ENCODE data around the gene RAB37. TPM values are rescaled to one million over a fixed set of nuclear protein-coding genes. Genes with fewer than 3 reads are reported as not detected.

Gene RAB37
- total RNA-seq, 1 experiment from 2014 or later: 2.5 TPM

- H2BK5ac ChIP-seq (ENCODE audit: insufficient read length, low read length): no peak overlapping the region
- H3K14ac ChIP-seq (ENCODE audit: insufficient read depth, low read length): no peak overlapping the region
- H2BK20ac ChIP-seq (ENCODE audit: low read depth, low read length, poor library complexity, severe bottlenecking): no peak overlapping the region
- H3K18ac ChIP-seq (ENCODE audit: insufficient read length, low read depth, low read length): no peak overlapping the region
- no peak overlapping the region for H2BK120ac ChIP-seq (ENCODE audit: low read depth, low read length, poor library complexity, severe bottlenecking)
- no peak overlapping the region for H2AK5ac ChIP-seq (ENCODE audit: insufficient read length, low read length)
- Mint-ChIP-seq H3K27me3 (ENCODE audit: low read depth) (no peaks in the 10 kb centered on the region), H3K4me3 (no peak overlapping the region; a peak in 1 of 5 replicates), H3K27ac (no peak overlapping the region), H3K36me3 (ENCODE audit: insufficient read depth in 1 of 3, low read depth in 3 of 3) (peaks cover 3 to 25% (median 12%) of the 10 kb centered on the region in 3 experiments; a peak in 6 of 7 replicates), H3K4me1 (peaks cover 14 to 33% of the 10 kb centered on the region in 2 experiments), H3K9me3 (no peaks in the 10 kb centered on the region)
- H4K20me1 ChIP-seq (ENCODE audit: control insufficient read depth, insufficient read depth, insufficient read length): no peaks in the 10 kb centered on the region
- no peaks in the 10 kb centered on the region for H3K79me2 ChIP-seq (ENCODE audit: insufficient read depth, low read length)
- H3K27ac ChIP-seq (ENCODE audit: insufficient read length, low read depth, low read length): no peak overlapping the region
- H3T11ph ChIP-seq (ENCODE audit: low read length): no peak overlapping the region
- peaks cover 10% of the 10 kb centered on the region for H3K23me2 ChIP-seq (ENCODE audit: insufficient read length, low read depth, low read length, poor library complexity, severe bottlenecking)
- H3K4me1 ChIP-seq (ENCODE audit: insufficient read depth, low read length): no peaks in the 10 kb centered on the region; the same call in 1 of the 2 replicates
- H3K27me3 ChIP-seq (ENCODE audit: insufficient read depth, low read length): no peaks in the 10 kb centered on the region
- H3K23ac ChIP-seq (ENCODE audit: insufficient read length, low read depth, low read length): no peak overlapping the region
- no peak overlapping the region for H4K8ac ChIP-seq (replicated peaks; ENCODE audit: insufficient read length, low read depth, low read length)
- no peak overlapping the region for H3K4me2 ChIP-seq (ENCODE audit: insufficient read depth, insufficient read length, low read length)
- H3K9me3 ChIP-seq (ENCODE audit: control insufficient read depth, low read depth, low read length): no peaks in the 10 kb centered on the region
- no peak overlapping the region for H2BK12ac ChIP-seq (ENCODE audit: insufficient read length, low read depth, low read length)
- no peak for TF ChIP-seq CTCF (conservative IDR thresholded peaks at IDR 0.05)
- no peak overlapping the region for H2BK15ac ChIP-seq (ENCODE audit: low read depth, low read length)
- H4K5ac ChIP-seq (ENCODE audit: insufficient read length, low read depth, low read length): no peak overlapping the region
- no peak overlapping the region for H3K4ac ChIP-seq (ENCODE audit: low read depth, low read length)
- no peak overlapping the region for H4K91ac ChIP-seq (ENCODE audit: insufficient read length, low read depth, low read length)
- H3K56ac ChIP-seq (ENCODE audit: insufficient read length, low read depth, low read length): no peak overlapping the region
- no CpG with 5 or more reads among the region's 5 CpGs for WGBS (ENCODE audit: extremely low coverage, insufficient read length, low lambda C conversion rate)
- no peak for DNase-seq
- no peak overlapping the region for H2AFZ ChIP-seq (ENCODE audit: low read length)
- no peaks in the 10 kb centered on the region for H3K79me1 ChIP-seq (ENCODE audit: insufficient read depth, low read depth, low read length, poor library complexity, severe bottlenecking)
- no peak overlapping the region for H3K9ac ChIP-seq (ENCODE audit: extremely low read depth, insufficient read length, low read length)
These were observed 41.9 kb downstream of the RAB37 start for GRCh38 chr17:74778960-74779359.

Data from H9 (cell line).